Adipocyte (in vitro differentiated cells): ENCODE results near the gene OSTF1.

Experiments used
- DNase-seq: peaks from one replicate; pipeline ENCODE4 v3.0.0-alpha.2; 2015; ENCODE audit warnings: low read depth
- H3K27me3 ChIP-seq: replicated peaks from 2 replicates; pipeline ENCODE4 v1.7.0; 2013; ENCODE audit warnings: mild to moderate bottlenecking, low read length, moderate library complexity; ENCODE audit not compliant: control insufficient read depth, insufficient read depth
- H3K36me3 ChIP-seq: 2 replicates; pipeline ENCODE4 v1.7.0; 2013; ENCODE audit warnings: low read length, mild to moderate bottlenecking, moderate library complexity; ENCODE audit not compliant: control insufficient read depth, insufficient read depth, severe bottlenecking
- H3K4me1 ChIP-seq: 2 replicates; pipeline ENCODE4 v1.7.0; 2013; ENCODE audit warnings: mild to moderate bottlenecking, low read length, moderate library complexity; ENCODE audit not compliant: control insufficient read depth, insufficient read depth
- H3K4me3 ChIP-seq: 2 replicates; pipeline ENCODE4 v1.7.0; 2013; ENCODE audit warnings: mild to moderate bottlenecking, low read length, moderate library complexity
- H3K9ac ChIP-seq: 2 replicates; pipeline ENCODE4 v1.7.0; 2013; ENCODE audit warnings: mild to moderate bottlenecking, low read length, moderate library complexity
- H3K9me3 ChIP-seq: 2 replicates; pipeline ENCODE4 v1.7.0; 2013; ENCODE audit warnings: mild to moderate bottlenecking, low read length, moderate library complexity; ENCODE audit not compliant: control insufficient read depth

Gene OSTF1

GRCh38 chr9:75105019-75105540 lies 16.8 kb downstream of the OSTF1 start:
- DNase-seq: no peak
- Histone ChIP-seq H3K27me3 (no peaks in the 10 kb centered on the region), H3K4me1 (peaks cover 22% of the 10 kb centered on the region), H3K36me3 (no peaks in the 10 kb centered on the region), H3K9ac (no peak overlapping the region), H3K9me3 (no peaks in the 10 kb centered on the region), H3K4me3 (no peak overlapping the region)

- DNase-seq: no peak
- Histone ChIP-seq H3K27me3 (no peaks in the 10 kb centered on the region), H3K36me3 (no peaks in the 10 kb centered on the region), H3K9ac (no peak overlapping the region), H3K9me3 (no peaks in the 10 kb centered on the region), H3K4me1 (peaks cover 28% of the 10 kb centered on the region), H3K4me3 (no peak overlapping the region)
Measured at GRCh38 chr9:75105841-75106240, 17.5 kb downstream of the OSTF1 start.

GRCh38 chr9:75106857-75107256 lies 18.5 kb downstream of the OSTF1 start:
- no peak overlapping the region for H3K9ac ChIP-seq
- H3K27me3 ChIP-seq: no peaks in the 10 kb centered on the region
- no peak overlapping the region for H3K4me3 ChIP-seq
- H3K9me3 ChIP-seq: no peaks in the 10 kb centered on the region
- H3K36me3 ChIP-seq: no peaks in the 10 kb centered on the region
- peaks cover 36% of the 10 kb centered on the region for H3K4me1 ChIP-seq
- DNase-seq: no peak

- no peaks in the 10 kb centered on the region for H3K9me3 ChIP-seq
- no peak overlapping the region for H3K9ac ChIP-seq
- H3K4me3 ChIP-seq: no peak overlapping the region
- no peaks in the 10 kb centered on the region for H3K27me3 ChIP-seq
- no peaks in the 10 kb centered on the region for H3K36me3 ChIP-seq
- DNase-seq: peak; percentile 31
- peaks cover 36% of the 10 kb centered on the region for H3K4me1 ChIP-seq
Measured at GRCh38 chr9:75108571-75108970, 20.3 kb downstream of the OSTF1 start.

- Histone ChIP-seq H3K4me3 (no peak overlapping the region), H3K9me3 (no peaks in the 10 kb centered on the region), H3K9ac (no peak overlapping the region), H3K4me1 (peaks cover 36% of the 10 kb centered on the region), H3K36me3 (no peaks in the 10 kb centered on the region), H3K27me3 (no peaks in the 10 kb centered on the region)
- DNase-seq: no peak
Measured at GRCh38 chr9:75109210-75109839, 21.0 kb downstream of the OSTF1 start.

GRCh38 chr9:75111019-75111622 lies 22.8 kb downstream of the OSTF1 start:
- Histone ChIP-seq H3K36me3 (no peaks in the 10 kb centered on the region), H3K4me3 (no peak overlapping the region), H3K27me3 (no peaks in the 10 kb centered on the region), H3K4me1 (peaks cover 36% of the 10 kb centered on the region), H3K9ac (peak overlapping the region; percentile 38), H3K9me3 (no peaks in the 10 kb centered on the region)
- DNase-seq: no peak

- Histone ChIP-seq H3K36me3 (peaks cover 1% of the 10 kb centered on the region), H3K9me3 (no peaks in the 10 kb centered on the region), H3K27me3 (no peaks in the 10 kb centered on the region), H3K4me1 (peaks cover 26% of the 10 kb centered on the region), H3K4me3 (no peak overlapping the region), H3K9ac (no peak overlapping the region)
- DNase-seq: no peak
Measured at GRCh38 chr9:75112789-75113188, 24.5 kb downstream of the OSTF1 start.

- Histone ChIP-seq H3K4me3 (no peak overlapping the region), H3K36me3 (peaks cover 17% of the 10 kb centered on the region), H3K27me3 (no peaks in the 10 kb centered on the region), H3K9me3 (no peaks in the 10 kb centered on the region), H3K9ac (no peak overlapping the region), H3K4me1 (peaks cover 3% of the 10 kb centered on the region)
- DNase-seq: no peak
Measured at GRCh38 chr9:75116306-75116705, 28.0 kb downstream of the OSTF1 start.

GRCh38 chr9:75117564-75117963 lies 29.2 kb downstream of the OSTF1 start:
- no peak for DNase-seq
- no peaks in the 10 kb centered on the region for H3K9me3 ChIP-seq
- no peaks in the 10 kb centered on the region for H3K4me1 ChIP-seq
- peaks cover 17% of the 10 kb centered on the region for H3K36me3 ChIP-seq
- H3K9ac ChIP-seq: no peak overlapping the region
- H3K27me3 ChIP-seq: no peaks in the 10 kb centered on the region
- no peak overlapping the region for H3K4me3 ChIP-seq

- Histone ChIP-seq H3K4me1 (no peaks in the 10 kb centered on the region), H3K9me3 (no peaks in the 10 kb centered on the region), H3K9ac (no peak overlapping the region), H3K27me3 (no peaks in the 10 kb centered on the region), H3K36me3 (peaks cover 17% of the 10 kb centered on the region), H3K4me3 (no peak overlapping the region)
- DNase-seq: no peak
Measured at GRCh38 chr9:75120686-75121085, 32.4 kb downstream of the OSTF1 start.

- Histone ChIP-seq H3K9me3 (no peaks in the 10 kb centered on the region), H3K4me3 (no peak overlapping the region), H3K36me3 (peaks cover 17% of the 10 kb centered on the region), H3K9ac (no peak overlapping the region), H3K4me1 (no peaks in the 10 kb centered on the region), H3K27me3 (no peaks in the 10 kb centered on the region)
- DNase-seq: no peak
Measured at GRCh38 chr9:75121914-75122558, 33.7 kb downstream of the OSTF1 start.
